MM.1S (cell line): ENCODE measurements around the gene SEPSECS.

Experiments
- DNase-seq: peaks from one replicate; pipeline ENCODE4 v3.0.0-alpha.2; 2015
- H2AFZ ChIP-seq: fragments of 300-600 bp; sonication (generic); 2 replicates; pipeline ENCODE4 v1.6.0; 2016; ENCODE audit warnings: antibody characterized with exemption, low read length
- H3F3A ChIP-seq: fragments of 300-600 bp; sonication (generic); 2 replicates; pipeline ENCODE4 v1.6.1; 2016; ENCODE audit warnings: mild to moderate bottlenecking, antibody characterized with exemption, low read length, moderate library complexity, mixed read lengths; ENCODE audit not compliant: insufficient read depth
- H3K27ac ChIP-seq: fragments of 300-600 bp; sonication (generic); 2 replicates; pipeline ENCODE4 v1.5.1; 2016; ENCODE audit warnings: mild to moderate bottlenecking, low read length
- H3K27me3 ChIP-seq: fragments of 300-600 bp; sonication (generic); replicated peaks from 2 replicates; pipeline ENCODE4 v1.6.0; 2016; ENCODE audit warnings: low read length; ENCODE audit not compliant: insufficient read depth
- H3K36me3 ChIP-seq: fragments of 300-600 bp; sonication (generic); replicated peaks from 2 replicates; pipeline ENCODE4 v1.6.1; 2016; ENCODE audit warnings: mild to moderate bottlenecking, low read length, mixed read lengths; ENCODE audit not compliant: insufficient read depth
- H3K4me1 ChIP-seq: fragments of 300-600 bp; sonication (generic); 2 replicates; pipeline ENCODE4 v1.6.1; 2016; ENCODE audit warnings: low read length, mixed read lengths
- H3K4me2 ChIP-seq: fragments of 300-600 bp; sonication (generic); 2 replicates; pipeline ENCODE4 v1.6.0; 2016; ENCODE audit warnings: low read depth, low read length
- H3K4me3 ChIP-seq: fragments of 300-600 bp; sonication (generic); 2 replicates; pipeline ENCODE4 v1.5.1; 2016; ENCODE audit warnings: low read length, mixed read lengths
- H3K79me2 ChIP-seq: fragments of 300-600 bp; sonication (generic); 2 replicates; pipeline ENCODE4 v1.6.1; 2016; ENCODE audit warnings: mixed run types, low read length, mixed read lengths
- H3K9ac ChIP-seq: fragments of 300-600 bp; sonication (generic); 2 replicates; pipeline ENCODE4 v1.6.1; 2016; ENCODE audit warnings: low read length, mixed read lengths
- H3K9me2 ChIP-seq: fragments of 300-600 bp; sonication (generic); replicated peaks from 2 replicates; pipeline ENCODE4 v1.6.1; 2016; ENCODE audit warnings: mild to moderate bottlenecking, low read length, mixed read lengths; ENCODE audit not compliant: insufficient read depth
- H3K9me3 ChIP-seq: fragments of 300-600 bp; sonication (generic); replicated peaks from 2 replicates; pipeline ENCODE4 v1.6.1; 2016; ENCODE audit warnings: mild to moderate bottlenecking, low read length, mixed read lengths; ENCODE audit not compliant: insufficient read depth
- H4K20me1 ChIP-seq: fragments of 300-600 bp; sonication (generic); 2 replicates; pipeline ENCODE4 v1.6.1; 2016; ENCODE audit warnings: mild to moderate bottlenecking, low read length, moderate library complexity, mixed read lengths; ENCODE audit not compliant: insufficient read depth
- EZH2 ChIP-seq: fragments of 300-600 bp; sonication (generic); optimal IDR thresholded peaks from 2 replicates; pipeline ENCODE3; 2017; ENCODE audit warnings: low read depth, mild to moderate bottlenecking, antibody characterized with exemption, low read length, mixed read lengths
- EZH2phosphoT487 ChIP-seq: fragments of 300-600 bp; sonication (generic); IDR thresholded peaks from 2 replicates; pipeline ENCODE4 v1.6.1; 2018; ENCODE audit warnings: antibody characterized with exemption, low read length
- TF ChIP-seq, protein P1 (sequence below): fragments of 300-600 bp; sonication (generic); IDR thresholded peaks from 2 replicates; pipeline ENCODE4 v1.5.1; 2016; ENCODE audit warnings: antibody characterized with exemption, low read length, mixed read lengths

Gene SEPSECS

DNA sequence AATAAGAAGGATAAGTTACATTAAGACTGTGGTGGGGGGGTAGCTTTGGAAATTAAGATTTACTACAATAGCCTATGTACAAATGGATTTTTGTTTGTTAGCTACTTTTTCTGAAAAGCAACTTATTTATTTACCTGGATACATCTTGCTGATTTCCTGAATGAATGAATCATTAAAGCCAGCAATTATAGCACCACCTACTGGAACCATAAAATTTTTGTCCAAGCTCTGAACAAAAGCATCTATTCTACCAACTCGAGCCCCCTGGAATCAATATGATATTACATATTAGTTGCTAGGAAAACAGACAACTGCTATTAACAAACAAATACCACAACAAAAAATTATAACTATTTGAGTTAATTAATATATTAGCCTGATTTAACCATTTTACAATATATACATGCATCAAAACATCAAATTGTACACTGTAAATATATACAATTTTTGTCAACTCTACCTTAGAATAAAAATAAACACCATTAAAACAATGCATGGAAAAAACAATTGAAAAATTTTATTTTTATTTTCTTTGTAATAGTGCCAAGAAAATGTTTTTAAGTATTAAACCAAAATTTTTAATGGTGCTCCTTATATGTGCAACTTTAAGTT lies 15.3 kb downstream of the SEPSECS start:
- Histone ChIP-seq H4K20me1 (no peaks in the 10 kb centered on the region), H3F3A (no peaks in the 10 kb centered on the region), H3K4me2 (no peak overlapping the region), H3K9me3 (no peaks in the 10 kb centered on the region), H3K4me3 (no peak overlapping the region), H3K9me2 (no peaks in the 10 kb centered on the region), H3K79me2 (no peaks in the 10 kb centered on the region), H3K9ac (no peak overlapping the region), H3K36me3 (no peaks in the 10 kb centered on the region), H3K27me3 (no peaks in the 10 kb centered on the region), H3K27ac (no peak overlapping the region), H2AFZ (no peak overlapping the region), H3K4me1 (no peaks in the 10 kb centered on the region)
- peak; percentile 50 for DNase-seq
- TF ChIP-seq, protein P1, sequence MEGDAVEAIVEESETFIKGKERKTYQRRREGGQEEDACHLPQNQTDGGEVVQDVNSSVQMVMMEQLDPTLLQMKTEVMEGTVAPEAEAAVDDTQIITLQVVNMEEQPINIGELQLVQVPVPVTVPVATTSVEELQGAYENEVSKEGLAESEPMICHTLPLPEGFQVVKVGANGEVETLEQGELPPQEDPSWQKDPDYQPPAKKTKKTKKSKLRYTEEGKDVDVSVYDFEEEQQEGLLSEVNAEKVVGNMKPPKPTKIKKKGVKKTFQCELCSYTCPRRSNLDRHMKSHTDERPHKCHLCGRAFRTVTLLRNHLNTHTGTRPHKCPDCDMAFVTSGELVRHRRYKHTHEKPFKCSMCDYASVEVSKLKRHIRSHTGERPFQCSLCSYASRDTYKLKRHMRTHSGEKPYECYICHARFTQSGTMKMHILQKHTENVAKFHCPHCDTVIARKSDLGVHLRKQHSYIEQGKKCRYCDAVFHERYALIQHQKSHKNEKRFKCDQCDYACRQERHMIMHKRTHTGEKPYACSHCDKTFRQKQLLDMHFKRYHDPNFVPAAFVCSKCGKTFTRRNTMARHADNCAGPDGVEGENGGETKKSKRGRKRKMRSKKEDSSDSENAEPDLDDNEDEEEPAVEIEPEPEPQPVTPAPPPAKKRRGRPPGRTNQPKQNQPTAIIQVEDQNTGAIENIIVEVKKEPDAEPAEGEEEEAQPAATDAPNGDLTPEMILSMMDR, result peak; percentile 62
- TF ChIP-seq EZH2phosphoT487 (no peak), EZH2 (no peak)

DNA sequence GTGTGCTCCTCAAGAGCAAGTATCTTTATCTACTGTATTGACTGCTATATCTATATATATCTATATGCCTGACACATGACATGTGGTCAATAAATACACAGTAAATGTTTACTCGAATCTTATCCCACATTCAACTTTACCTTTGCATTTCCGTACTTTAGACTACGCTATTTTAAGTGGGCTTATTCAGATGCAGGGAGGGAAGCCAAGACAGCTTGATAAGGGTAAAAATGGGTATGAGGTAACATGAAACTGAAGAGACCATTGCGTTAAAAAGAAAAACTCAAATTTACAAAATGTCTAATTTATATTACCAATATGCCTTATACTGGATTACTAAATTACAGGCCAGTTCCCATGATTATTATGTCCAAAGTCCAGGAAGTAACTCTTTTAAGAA lies 17.8 kb downstream of the SEPSECS start:
- no peaks in the 10 kb centered on the region for H3K79me2 ChIP-seq
- no peaks in the 10 kb centered on the region for H3K9me2 ChIP-seq
- DNase-seq, result no peak
- no peak overlapping the region for H3K9ac ChIP-seq
- H2AFZ ChIP-seq, result no peak overlapping the region
- H3K27ac ChIP-seq, result no peak overlapping the region
- no peaks in the 10 kb centered on the region for H3F3A ChIP-seq
- H3K4me1 ChIP-seq, result no peaks in the 10 kb centered on the region
- TF ChIP-seq, protein P1, result no peak
- TF ChIP-seq EZH2 (no peak), EZH2phosphoT487 (no peak)
- no peaks in the 10 kb centered on the region for H4K20me1 ChIP-seq
- no peak overlapping the region for H3K4me2 ChIP-seq
- H3K4me3 ChIP-seq, result no peak overlapping the region
- H3K36me3 ChIP-seq, result no peaks in the 10 kb centered on the region
- no peaks in the 10 kb centered on the region for H3K27me3 ChIP-seq
- no peaks in the 10 kb centered on the region for H3K9me3 ChIP-seq

DNA sequence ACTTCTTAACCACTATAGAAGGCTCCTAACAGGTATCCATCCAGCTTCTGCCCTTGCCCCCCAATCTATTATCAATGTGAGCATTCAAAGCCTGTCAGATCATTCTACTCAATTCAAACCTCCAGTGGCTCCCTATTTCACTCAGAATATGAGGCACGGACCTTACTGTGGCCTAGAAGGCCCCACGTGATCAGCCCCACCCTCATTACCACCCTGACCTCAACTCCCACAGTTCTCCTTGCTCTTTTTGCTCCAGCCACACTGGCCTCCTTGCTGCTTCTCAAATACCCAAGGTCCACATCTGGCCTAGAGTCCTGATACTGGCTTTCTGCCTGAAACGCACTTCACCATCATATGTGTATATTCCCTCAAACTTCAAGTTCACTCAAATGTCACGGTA lies 18.7 kb downstream of the SEPSECS start:
- Histone ChIP-seq H3K4me2 (no peak overlapping the region), H2AFZ (no peak overlapping the region), H3K27ac (no peak overlapping the region), H3K4me3 (no peak overlapping the region), H3K4me1 (no peaks in the 10 kb centered on the region), H4K20me1 (no peaks in the 10 kb centered on the region), H3F3A (no peaks in the 10 kb centered on the region), H3K9ac (no peak overlapping the region), H3K9me2 (no peaks in the 10 kb centered on the region), H3K27me3 (no peaks in the 10 kb centered on the region), H3K9me3 (no peaks in the 10 kb centered on the region), H3K79me2 (no peaks in the 10 kb centered on the region), H3K36me3 (no peaks in the 10 kb centered on the region)
- TF ChIP-seq EZH2phosphoT487 (no peak), EZH2 (no peak)
- TF ChIP-seq, protein P1, result no peak
- DNase-seq, result no peak
